CD4-positive, alpha-beta T cell treated with Interleukin-15 for 1 hour (primary cell): ENCODE data around the gene NCOR1.
"Not testable (repeated sequence)": the region's sequence is repeated elsewhere in the genome, so short reads cannot be mapped to it uniquely, and the experiment has no call there.

Experiments used
- DNase-seq: peaks from one replicate; pipeline ENCODE4 v3.0.0-alpha.2; 2020

The NCOR1 gene

GRCh38 chr17:16214190-16215001 lies 938 bp downstream of the NCOR1 start:
- no peak for DNase-seq

- DNase-seq, result no peak
Observed at GRCh38 chr17:16212793-16213192, 2.5 kb downstream of the NCOR1 start.

- DNase-seq, result no peak
Observed at GRCh38 chr17:16211590-16211989, 3.7 kb downstream of the NCOR1 start.

GRCh38 chr17:16204763-16205162 lies 10.6 kb downstream of the NCOR1 start:
- not testable (repeated sequence) for DNase-seq

GRCh38 chr17:16202554-16203500 lies 12.5 kb downstream of the NCOR1 start:
- DNase-seq, result not testable (repeated sequence)

GRCh38 chr17:16201693-16202131 lies 13.6 kb downstream of the NCOR1 start:
- not testable (repeated sequence) for DNase-seq

GRCh38 chr17:16199093-16199492 lies 16.2 kb downstream of the NCOR1 start:
- DNase-seq, result no peak

GRCh38 chr17:16197276-16197675 lies 18.1 kb downstream of the NCOR1 start:
- no peak for DNase-seq

- DNase-seq, result not testable (repeated sequence)
Observed at GRCh38 chr17:16194307-16194835, 21.0 kb downstream of the NCOR1 start.

GRCh38 chr17:16191604-16192003 lies 23.7 kb downstream of the NCOR1 start:
- DNase-seq, result no peak

GRCh38 chr17:16190703-16191360 lies 24.5 kb downstream of the NCOR1 start:
- DNase-seq, result no peak

- DNase-seq, result no peak
Observed at GRCh38 chr17:16189791-16190348, 25.5 kb downstream of the NCOR1 start.

- no peak for DNase-seq
Observed at GRCh38 chr17:16187642-16188041, 27.7 kb downstream of the NCOR1 start.

GRCh38 chr17:16181581-16181980 lies 33.8 kb downstream of the NCOR1 start:
- no peak for DNase-seq

GRCh38 chr17:16178836-16179235 lies 36.5 kb downstream of the NCOR1 start:
- DNase-seq, result no peak

GRCh38 chr17:16171613-16172012 lies 43.7 kb downstream of the NCOR1 start:
- no peak for DNase-seq

- not testable (repeated sequence) for DNase-seq
Observed at GRCh38 chr17:16166766-16167165, 48.6 kb downstream of the NCOR1 start.

- no peak for DNase-seq
Observed at GRCh38 chr17:16158714-16159113, 56.6 kb downstream of the NCOR1 start.

GRCh38 chr17:16155536-16155935 lies 59.8 kb downstream of the NCOR1 start:
- DNase-seq, result no peak

GRCh38 chr17:16152326-16152725 lies 63.0 kb downstream of the NCOR1 start:
- DNase-seq, result not testable (repeated sequence)

GRCh38 chr17:16150251-16150856 lies 65.0 kb downstream of the NCOR1 start:
- DNase-seq, result no peak

- DNase-seq, result no peak
Observed at GRCh38 chr17:16148596-16148995, 66.7 kb downstream of the NCOR1 start.
